ENCODE data around the gene ISOC1.

Gene ISOC1

GRCh38 chr5:129073111-129073510 is 21.4 kb upstream of the ISOC1 start:
- TF ChIP-seq CTCF (conservative IDR thresholded peaks at IDR 0.05; ENCODE audit: low read depth) = no peak
- DNase-seq (ENCODE audit: low spot score) = no peak
- POLR2A ChIA-PET (ENCODE audit: low non-redundant PET) = no interaction called here
- no peak overlapping the region for H3K27ac ChIP-seq
- CTCF ChIA-PET = interaction anchor here (0.5 kb wide), 1 partner anchor 399 kb away, joined by 3 read pairs; no protein-coding TSS in a partner anchor

- no peak for TF ChIP-seq CTCF (conservative IDR thresholded peaks at IDR 0.05; ENCODE audit: low read depth)
- H3K27ac ChIP-seq = no peak overlapping the region
- DNase-seq (ENCODE audit: low spot score) = no peak
- ChIA-PET CTCF (no interaction called here), POLR2A (ENCODE audit: low non-redundant PET) (no interaction called here)
Measured at GRCh38 chr5:129074903-129075302, 19.6 kb upstream of the ISOC1 start.

GRCh38 chr5:129077433-129078075 is 17.0 kb upstream of the ISOC1 start:
- ChIA-PET POLR2A (ENCODE audit: low non-redundant PET) (no interaction called here), CTCF (interaction anchor here (0.7 to 0.9 kb wide), 2 partner anchors 49 to 1087 kb away, joined by 3 read pairs; no protein-coding TSS in a partner anchor)
- no peak for TF ChIP-seq CTCF (conservative IDR thresholded peaks at IDR 0.05; ENCODE audit: low read depth)
- H3K27ac ChIP-seq = no peak overlapping the region
- no peak for DNase-seq (ENCODE audit: low spot score)

- no peak overlapping the region for H3K27ac ChIP-seq
- POLR2A ChIA-PET (ENCODE audit: low non-redundant PET) = no interaction called here
- no peak for TF ChIP-seq CTCF (conservative IDR thresholded peaks at IDR 0.05; ENCODE audit: low read depth)
- no peak for DNase-seq (ENCODE audit: low spot score)
- CTCF ChIA-PET = no interaction called here
Measured at GRCh38 chr5:129078247-129078646, 16.3 kb upstream of the ISOC1 start.

- no peak for TF ChIP-seq CTCF (conservative IDR thresholded peaks at IDR 0.05; ENCODE audit: low read depth)
- POLR2A ChIA-PET (ENCODE audit: low non-redundant PET) = no interaction called here
- CTCF ChIA-PET = no interaction called here
Measured at GRCh38 chr5:129078660-129079059, 15.9 kb upstream of the ISOC1 start.

GRCh38 chr5:129079496-129079895 is 15.1 kb upstream of the ISOC1 start:
- no peak for TF ChIP-seq CTCF (conservative IDR thresholded peaks at IDR 0.05; ENCODE audit: low read depth)
- ChIA-PET POLR2A (ENCODE audit: low non-redundant PET) (no interaction called here), CTCF (no interaction called here)
- DNase-seq (ENCODE audit: low spot score) = no peak
- H3K27ac ChIP-seq = no peak overlapping the region

More at GRCh38 chr5:129078660-129079059, 15.9 kb upstream of the ISOC1 start:
- no peak overlapping the region for H3K27ac ChIP-seq
- no peak for DNase-seq (ENCODE audit: low spot score)
